Spleen (tissue), 7 donors: Measurements from ENCODE around the gene EHBP1.

Source experiments
- CTCF ChIP-seq, 11 experiments: fragments of 200-600 bp in 7 of 11; fragments of 450-650 bp in 4 of 11; sonication (generic) in 4 of 11; IDR thresholded peaks in 8 of 11; conservative IDR thresholded peaks in 3 of 11; 1 replicate in 7 of 11; 2 replicates in 4 of 11; pipeline versions ENCODE4 v1.4.0 to v1.8.0; 2016 to 2021; ENCODE audit warnings: antibody characterized with exemption in 11 of 11, inconsistent platforms in 4 of 11, mild to moderate bottlenecking in 1 of 11
- POLR2A ChIP-seq, 3 donors: fragments of 450-650 bp; IDR thresholded peaks; one replicate each; pipeline ENCODE4 v1.5.1; 2017; ENCODE audit warnings: antibody characterized with exemption in 3 of 3, mild to moderate bottlenecking in 1 of 3
- donor health status: DM: no; HTN: no; CAD: no; lungs with moderate emphysema.
- donor health status: DM: no; HTN: no; CAD: no.
- donor health status: DM: no; HTN: no; CAD: no.

GRCh38 chr2:62996534-62997186 is 291.1 kb downstream of the EHBP1 start:
- TF ChIP-seq CTCF (IDR thresholded peaks at IDR 0.05 in 8 of 11, conservative IDR thresholded peaks at IDR 0.05 in 3 of 11) (no peak), POLR2A (IDR thresholded peaks at IDR 0.05) (no peak)
